Measurements from ENCODE around the gene LRR1. TPM values are rescaled to one million over a fixed set of nuclear protein-coding genes. Genes with fewer than 3 reads are reported as not detected.

LRR1 gene
- total RNA-seq, 1 experiment from 2014 or later, result 19.0 TPM

DNA sequence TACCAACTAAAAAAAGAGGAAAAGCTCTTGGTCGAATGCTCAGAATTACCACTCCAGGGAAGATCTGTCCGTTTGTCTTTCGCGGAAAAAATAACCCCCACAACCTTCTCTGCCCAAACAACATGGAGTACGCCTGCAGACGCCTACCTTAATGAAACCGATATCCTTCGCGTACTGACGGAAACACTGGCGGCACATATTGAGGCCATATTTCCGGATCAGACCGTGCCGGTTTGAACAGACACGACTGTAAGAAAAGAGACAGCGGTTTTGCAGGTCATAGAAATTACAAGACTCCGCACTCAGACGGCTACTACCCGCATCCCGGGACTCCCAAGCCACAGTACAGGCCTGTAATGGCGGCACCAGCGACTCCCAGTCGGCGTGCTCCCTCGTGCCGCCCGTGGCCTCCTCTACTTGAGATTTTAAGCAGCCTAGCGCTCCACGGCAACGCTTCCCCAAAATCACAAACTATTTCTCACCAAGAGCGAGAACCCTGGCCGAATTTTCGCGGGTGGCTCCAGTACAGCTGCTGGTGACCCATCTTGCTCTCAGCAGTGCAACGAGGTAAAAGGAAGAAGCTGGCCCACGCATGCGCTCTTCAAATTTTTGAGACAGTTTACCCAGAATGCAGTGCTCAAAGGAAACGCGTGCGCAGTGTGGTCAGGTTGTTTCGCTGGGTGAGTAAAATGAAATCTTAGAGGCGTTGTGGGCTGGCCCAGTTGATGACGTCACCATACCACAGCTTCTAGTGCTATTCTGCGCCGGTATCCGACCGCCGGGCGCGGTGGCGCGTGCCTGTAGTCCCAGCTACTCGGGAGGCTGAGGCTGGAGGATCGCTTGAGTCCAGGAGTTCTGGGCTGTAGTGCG, 12.7 kb upstream of the LRR1 start, which contains the start of gene RPS29:
TSS of gene RPS29 (minus strand) at position 578 of the 870 bp plus-strand sequence. CDS start at position 544, 34 bp downstream.
- peaks cover 42% of the 10 kb centered on the region for H3K36me3 ChIP-seq (ENCODE audit: low read depth)
- peak; percentile 95 to 97 for DNase-seq
- peak within 1 kb of the TSS; percentile 85 for H3K27ac ChIP-seq
- peaks cover 60% of the 10 kb centered on the region for H3F3A ChIP-seq (ENCODE audit: insufficient read depth, low read depth)
- H2AFZ ChIP-seq, result peak within 1 kb of the TSS; percentile 69
- H3K79me2 ChIP-seq (ENCODE audit: low read depth), result peaks cover 52% of the 10 kb centered on the region
- no TSS peak for BruUV-seq (replicated peaks)
- H3K27me3 ChIP-seq (ENCODE audit: insufficient read depth, low read depth), result no peaks in the 10 kb centered on the region
- H3K9me3 ChIP-seq (ENCODE audit: insufficient read depth, low read depth), result no peaks in the 10 kb centered on the region
- no peak for TF ChIP-seq EZH2 (IDR thresholded peaks at IDR 0.05; ENCODE audit: low read depth)
- TF ChIP-seq, protein P1, sequence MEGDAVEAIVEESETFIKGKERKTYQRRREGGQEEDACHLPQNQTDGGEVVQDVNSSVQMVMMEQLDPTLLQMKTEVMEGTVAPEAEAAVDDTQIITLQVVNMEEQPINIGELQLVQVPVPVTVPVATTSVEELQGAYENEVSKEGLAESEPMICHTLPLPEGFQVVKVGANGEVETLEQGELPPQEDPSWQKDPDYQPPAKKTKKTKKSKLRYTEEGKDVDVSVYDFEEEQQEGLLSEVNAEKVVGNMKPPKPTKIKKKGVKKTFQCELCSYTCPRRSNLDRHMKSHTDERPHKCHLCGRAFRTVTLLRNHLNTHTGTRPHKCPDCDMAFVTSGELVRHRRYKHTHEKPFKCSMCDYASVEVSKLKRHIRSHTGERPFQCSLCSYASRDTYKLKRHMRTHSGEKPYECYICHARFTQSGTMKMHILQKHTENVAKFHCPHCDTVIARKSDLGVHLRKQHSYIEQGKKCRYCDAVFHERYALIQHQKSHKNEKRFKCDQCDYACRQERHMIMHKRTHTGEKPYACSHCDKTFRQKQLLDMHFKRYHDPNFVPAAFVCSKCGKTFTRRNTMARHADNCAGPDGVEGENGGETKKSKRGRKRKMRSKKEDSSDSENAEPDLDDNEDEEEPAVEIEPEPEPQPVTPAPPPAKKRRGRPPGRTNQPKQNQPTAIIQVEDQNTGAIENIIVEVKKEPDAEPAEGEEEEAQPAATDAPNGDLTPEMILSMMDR (conservative IDR thresholded peaks at IDR 0.05), result no peak
- peaks cover 39% of the 10 kb centered on the region for H4K20me1 ChIP-seq (ENCODE audit: insufficient read depth)
- no peaks in the 10 kb centered on the region for H3K9me2 ChIP-seq (ENCODE audit: insufficient read depth)
- intact Hi-C loops (cut with micrococcal nuclease; ENCODE audit: unreplicated experiment), result loop anchor here (2.0 to 10.0 kb wide), 4 partner anchors 36 to 121 kb away; partner anchors contain the start of genes DNAAF2, MGAT2 and RPL36AL
- H3K4me2 ChIP-seq, result peak within 1 kb of the TSS; percentile 79
- peaks cover 32% of the 10 kb centered on the region for H3K4me1 ChIP-seq (replicated peaks; ENCODE audit: insufficient read depth)
- CTCF ChIA-PET, result interaction anchor here (0.8 to 1.9 kb wide), 3 partner anchors 13 to 124 kb away, joined by 3 to 6 read pairs (median 6); partner anchors contain the start of genes LRR1, MGAT2 and RPL36AL
- H3K4me3 ChIP-seq, result peak within 1 kb of the TSS; percentile 97
- POLR2A ChIA-PET (ENCODE audit: unreplicated experiment), result interaction anchor here (0.5 to 0.8 kb wide), 5 partner anchors 34 to 1480 kb away, joined by 3 to 5 read pairs (median 4); partner anchors contain the start of genes MGAT2 and RPL36AL

DNA sequence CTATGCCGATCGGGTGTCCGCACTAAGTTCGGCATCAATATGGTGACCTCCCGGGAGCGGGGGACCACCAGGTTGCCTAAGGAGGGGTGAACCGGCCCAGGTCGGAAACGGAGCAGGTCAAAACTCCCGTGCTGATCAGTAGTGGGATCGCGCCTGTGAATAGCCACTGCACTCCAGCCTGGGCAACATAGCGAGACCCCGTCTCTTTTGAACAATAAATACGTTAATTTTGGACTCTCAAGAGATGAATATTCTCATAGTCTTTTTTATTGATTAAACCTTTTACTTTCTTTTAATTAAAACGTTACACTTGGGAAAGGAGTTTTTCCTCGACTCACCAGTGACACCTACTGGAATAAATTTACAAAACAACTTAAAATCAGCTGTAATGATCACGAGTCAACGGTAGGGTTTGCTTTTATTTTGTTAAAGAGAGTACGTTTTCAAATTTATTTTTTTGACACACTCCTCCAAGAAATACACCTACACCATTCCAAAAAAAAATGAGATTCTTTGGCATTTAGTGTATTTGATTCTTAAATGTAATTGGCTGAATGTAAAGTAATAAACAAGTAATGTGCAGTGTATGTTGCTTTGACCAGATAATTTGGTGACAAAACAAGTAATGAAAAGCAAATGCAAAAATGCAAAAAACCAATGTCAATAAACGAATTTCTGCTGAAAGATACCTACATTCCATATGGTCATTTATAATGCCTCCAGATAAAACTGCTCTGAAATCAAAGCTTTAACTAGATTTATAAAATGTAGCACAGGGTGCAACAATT, 11.9 kb upstream of the LRR1 start:
- ChIA-PET CTCF (interaction anchor here (0.7 to 1.9 kb wide), 4 partner anchors 12 to 204 kb away, joined by 3 to 6 read pairs (median 4); partner anchors contain the start of genes LRR1, MGAT2 and RPL36AL), POLR2A (ENCODE audit: unreplicated experiment) (interaction anchor here (0.5 to 0.8 kb wide), 5 partner anchors 12 to 1481 kb away, joined by 3 to 5 read pairs (median 4); partner anchors contain the start of genes LRR1, MGAT2 and RPL36AL)
- peaks cover 36% of the 10 kb centered on the region for H3K36me3 ChIP-seq (ENCODE audit: low read depth)
- peak overlapping the region; percentile 54 for H2AFZ ChIP-seq
- intact Hi-C loops (cut with micrococcal nuclease; ENCODE audit: unreplicated experiment), result loop anchor here (2.0 to 10.0 kb wide), 4 partner anchors 35 to 122 kb away; partner anchors contain the start of genes DNAAF2, MGAT2 and RPL36AL
- peak in 1 of 2 experiments; percentile 77 for DNase-seq
- peaks cover 32% of the 10 kb centered on the region for H3K4me1 ChIP-seq (replicated peaks; ENCODE audit: insufficient read depth)
- H3K27me3 ChIP-seq (ENCODE audit: insufficient read depth, low read depth), result no peaks in the 10 kb centered on the region
- peaks cover 52% of the 10 kb centered on the region for H3F3A ChIP-seq (ENCODE audit: insufficient read depth, low read depth)
- no peaks in the 10 kb centered on the region for H3K9me3 ChIP-seq (ENCODE audit: insufficient read depth, low read depth)
- H3K4me3 ChIP-seq, result peak overlapping the region; percentile 49
- H3K4me2 ChIP-seq, result peak overlapping the region; percentile 63
- BruUV-seq (replicated peaks), result no TSS peak
- peaks cover 44% of the 10 kb centered on the region for H3K79me2 ChIP-seq (ENCODE audit: low read depth)
- no peaks in the 10 kb centered on the region for H3K9me2 ChIP-seq (ENCODE audit: insufficient read depth)
- peaks cover 32% of the 10 kb centered on the region for H4K20me1 ChIP-seq (ENCODE audit: insufficient read depth)
- TF ChIP-seq, protein P1 (conservative IDR thresholded peaks at IDR 0.05), result peak; percentile 87
- TF ChIP-seq EZH2 (IDR thresholded peaks at IDR 0.05; ENCODE audit: low read depth), result no peak
- H3K27ac ChIP-seq, result peak overlapping the region; percentile 85

DNA sequence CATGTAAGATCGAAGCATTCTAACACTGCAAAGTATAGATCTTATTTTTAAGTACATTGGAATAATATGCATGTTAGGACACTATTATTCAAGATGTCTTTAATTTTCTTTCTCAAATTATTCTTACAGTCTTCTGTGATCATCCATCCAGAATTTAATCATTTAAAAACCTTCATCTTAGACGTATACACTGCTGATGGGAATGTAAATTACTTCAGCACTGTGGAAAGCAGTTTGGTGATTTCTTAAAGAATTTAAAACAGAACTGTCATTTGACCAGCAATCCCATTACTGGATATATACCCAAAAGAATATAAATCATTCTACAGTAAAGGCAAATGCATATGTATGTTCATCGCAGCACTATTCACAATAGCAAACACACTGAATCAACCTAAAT, 9.4 kb upstream of the LRR1 start:
- Histone ChIP-seq H3K27ac (no peak overlapping the region), H3K9me2 (ENCODE audit: insufficient read depth) (no peaks in the 10 kb centered on the region), H4K20me1 (ENCODE audit: insufficient read depth) (peaks cover 7% of the 10 kb centered on the region), H2AFZ (no peak overlapping the region), H3F3A (ENCODE audit: insufficient read depth, low read depth) (peaks cover 30% of the 10 kb centered on the region; the same call in 1 of the 2 replicates), H3K4me1 (replicated peaks; ENCODE audit: insufficient read depth) (peaks cover 9% of the 10 kb centered on the region), H3K4me3 (no peak overlapping the region), H3K4me2 (no peak overlapping the region), H3K79me2 (ENCODE audit: low read depth) (peaks cover 18% of the 10 kb centered on the region), H3K36me3 (ENCODE audit: low read depth) (peaks cover 13% of the 10 kb centered on the region), H3K27me3 (ENCODE audit: insufficient read depth, low read depth) (no peaks in the 10 kb centered on the region), H3K9me3 (ENCODE audit: insufficient read depth, low read depth) (no peaks in the 10 kb centered on the region)
- ChIA-PET CTCF (no interaction called here), POLR2A (ENCODE audit: unreplicated experiment) (interaction anchor here (0.7 kb wide), 1 partner anchor 45 kb away, joined by 4 read pairs; no protein-coding TSS in a partner anchor)
- TF ChIP-seq, protein P1 (conservative IDR thresholded peaks at IDR 0.05), result no peak
- TF ChIP-seq EZH2 (IDR thresholded peaks at IDR 0.05; ENCODE audit: low read depth), result no peak
- intact Hi-C loops (cut with micrococcal nuclease; ENCODE audit: unreplicated experiment), result loop anchor here (5.0 to 10.0 kb wide), 3 partner anchors 33 to 125 kb away; partner anchors contain the start of genes MGAT2 and RPL36AL
- no peak for DNase-seq
- no TSS peak for BruUV-seq (replicated peaks)

All from PC-9 (cell line).